ENCODE measurements around the gene ANGPTL1. TPM values are rescaled to one million over a fixed set of nuclear protein-coding genes. Genes with fewer than 3 reads are reported as not detected.

ANGPTL1 gene, protein sequence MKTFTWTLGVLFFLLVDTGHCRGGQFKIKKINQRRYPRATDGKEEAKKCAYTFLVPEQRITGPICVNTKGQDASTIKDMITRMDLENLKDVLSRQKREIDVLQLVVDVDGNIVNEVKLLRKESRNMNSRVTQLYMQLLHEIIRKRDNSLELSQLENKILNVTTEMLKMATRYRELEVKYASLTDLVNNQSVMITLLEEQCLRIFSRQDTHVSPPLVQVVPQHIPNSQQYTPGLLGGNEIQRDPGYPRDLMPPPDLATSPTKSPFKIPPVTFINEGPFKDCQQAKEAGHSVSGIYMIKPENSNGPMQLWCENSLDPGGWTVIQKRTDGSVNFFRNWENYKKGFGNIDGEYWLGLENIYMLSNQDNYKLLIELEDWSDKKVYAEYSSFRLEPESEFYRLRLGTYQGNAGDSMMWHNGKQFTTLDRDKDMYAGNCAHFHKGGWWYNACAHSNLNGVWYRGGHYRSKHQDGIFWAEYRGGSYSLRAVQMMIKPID
- total RNA-seq (2014; rRNA removed; shearing (Covaris generic)) (not detected in 2 replicates), polyA plus RNA-seq (2016; fragmentation: Nextera tagmentation; extraction: Ambion mirVana) (0.19 and 0.58 TPM in 2 replicates)
- long read RNA-seq = 0 reads

DNA sequence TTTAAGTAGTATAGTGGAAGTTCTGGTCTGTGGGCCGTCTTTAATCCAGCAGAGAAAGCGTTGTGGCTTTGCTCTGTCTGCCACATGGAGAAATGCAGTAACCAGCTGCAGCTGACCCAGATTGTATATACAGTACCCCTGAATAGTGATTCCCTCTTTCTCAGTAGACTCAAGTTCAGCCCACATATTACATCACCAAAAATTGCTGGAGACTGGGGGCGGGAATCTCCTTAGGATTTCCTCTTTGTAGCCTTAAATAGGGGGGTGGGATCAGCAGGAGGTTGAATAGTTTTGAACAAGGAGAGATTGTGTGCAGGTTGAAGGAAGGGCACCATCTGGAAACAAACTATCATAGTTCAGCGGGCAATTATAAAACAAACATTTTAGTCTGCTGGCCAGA, at the start of gene ANGPTL1:
TSS of gene ANGPTL1 (minus strand) at position 134 of the 400 bp plus-strand sequence. CDS start 5,301 bp downstream, outside the sequence.
- no peak within 1 kb of the TSS for H2AFZ ChIP-seq
- H3K4me2 ChIP-seq = 0 out of 2 replicates have a peak within 1 kb of the TSS, but pooled peaks have one; percentile 1
- H4K20me1 ChIP-seq (replicated peaks; ENCODE audit: insufficient read depth) = no peaks in the 10 kb centered on the region
- no peaks in the 10 kb centered on the region for H3K36me3 ChIP-seq (ENCODE audit: insufficient read depth)
- H3K27me3 Mint-ChIP-seq (ENCODE audit: insufficient read depth, low read depth, poor library complexity) = no peaks in the 10 kb centered on the region
- H3K4me3 ChIP-seq = no peak within 1 kb of the TSS
- H3K4me1 Mint-ChIP-seq = peaks cover 29% of the 10 kb centered on the region
- H3K36me3 Mint-ChIP-seq (ENCODE audit: low read depth) = no peaks in the 10 kb centered on the region
- no peak within 1 kb of the TSS; the same call in 1 of the 2 replicates for H3K27ac ChIP-seq (ENCODE audit: low read depth)
- H3F3A ChIP-seq (replicated peaks; ENCODE audit: low read depth) = no peaks in the 10 kb centered on the region
- no peaks in the 10 kb centered on the region for H3K79me2 ChIP-seq (replicated peaks; ENCODE audit: insufficient read depth)
- H3K4me3 Mint-ChIP-seq = peak within 1 kb of the TSS; percentile 7; the same call in 1 of the 3 replicates
- H3K27ac Mint-ChIP-seq = peak within 1 kb of the TSS; percentile 85
- peak; percentile 58 for ATAC-seq
- no peak for TF ChIP-seq ZNF114 (CRISPR knock-in tag; IDR thresholded peaks at IDR 0.05)
- no peak for TF ChIP-seq NANOG (IDR thresholded peaks at IDR 0.05; ENCODE audit: borderline replicate concordance)
- TF ChIP-seq, protein P1, sequence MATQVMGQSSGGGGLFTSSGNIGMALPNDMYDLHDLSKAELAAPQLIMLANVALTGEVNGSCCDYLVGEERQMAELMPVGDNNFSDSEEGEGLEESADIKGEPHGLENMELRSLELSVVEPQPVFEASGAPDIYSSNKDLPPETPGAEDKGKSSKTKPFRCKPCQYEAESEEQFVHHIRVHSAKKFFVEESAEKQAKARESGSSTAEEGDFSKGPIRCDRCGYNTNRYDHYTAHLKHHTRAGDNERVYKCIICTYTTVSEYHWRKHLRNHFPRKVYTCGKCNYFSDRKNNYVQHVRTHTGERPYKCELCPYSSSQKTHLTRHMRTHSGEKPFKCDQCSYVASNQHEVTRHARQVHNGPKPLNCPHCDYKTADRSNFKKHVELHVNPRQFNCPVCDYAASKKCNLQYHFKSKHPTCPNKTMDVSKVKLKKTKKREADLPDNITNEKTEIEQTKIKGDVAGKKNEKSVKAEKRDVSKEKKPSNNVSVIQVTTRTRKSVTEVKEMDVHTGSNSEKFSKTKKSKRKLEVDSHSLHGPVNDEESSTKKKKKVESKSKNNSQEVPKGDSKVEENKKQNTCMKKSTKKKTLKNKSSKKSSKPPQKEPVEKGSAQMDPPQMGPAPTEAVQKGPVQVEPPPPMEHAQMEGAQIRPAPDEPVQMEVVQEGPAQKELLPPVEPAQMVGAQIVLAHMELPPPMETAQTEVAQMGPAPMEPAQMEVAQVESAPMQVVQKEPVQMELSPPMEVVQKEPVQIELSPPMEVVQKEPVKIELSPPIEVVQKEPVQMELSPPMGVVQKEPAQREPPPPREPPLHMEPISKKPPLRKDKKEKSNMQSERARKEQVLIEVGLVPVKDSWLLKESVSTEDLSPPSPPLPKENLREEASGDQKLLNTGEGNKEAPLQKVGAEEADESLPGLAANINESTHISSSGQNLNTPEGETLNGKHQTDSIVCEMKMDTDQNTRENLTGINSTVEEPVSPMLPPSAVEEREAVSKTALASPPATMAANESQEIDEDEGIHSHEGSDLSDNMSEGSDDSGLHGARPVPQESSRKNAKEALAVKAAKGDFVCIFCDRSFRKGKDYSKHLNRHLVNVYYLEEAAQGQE (IDR thresholded peaks at IDR 0.05; ENCODE audit: unreplicated experiment) = no peak
- no peak for TF ChIP-seq ZNF331 (CRISPR knock-in tag; IDR thresholded peaks at IDR 0.05; ENCODE audit: low read depth)
- no peak for TF ChIP-seq EZH2 (IDR thresholded peaks at IDR 0.05; ENCODE audit: low read depth, unreplicated experiment)
- TF ChIP-seq, protein P2, sequence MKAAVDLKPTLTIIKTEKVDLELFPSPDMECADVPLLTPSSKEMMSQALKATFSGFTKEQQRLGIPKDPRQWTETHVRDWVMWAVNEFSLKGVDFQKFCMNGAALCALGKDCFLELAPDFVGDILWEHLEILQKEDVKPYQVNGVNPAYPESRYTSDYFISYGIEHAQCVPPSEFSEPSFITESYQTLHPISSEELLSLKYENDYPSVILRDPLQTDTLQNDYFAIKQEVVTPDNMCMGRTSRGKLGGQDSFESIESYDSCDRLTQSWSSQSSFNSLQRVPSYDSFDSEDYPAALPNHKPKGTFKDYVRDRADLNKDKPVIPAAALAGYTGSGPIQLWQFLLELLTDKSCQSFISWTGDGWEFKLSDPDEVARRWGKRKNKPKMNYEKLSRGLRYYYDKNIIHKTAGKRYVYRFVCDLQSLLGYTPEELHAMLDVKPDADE (IDR thresholded peaks at IDR 0.05) = no peak
- no peak for TF ChIP-seq JUNB (IDR thresholded peaks at IDR 0.05; ENCODE audit: unreplicated experiment)
- no peak for TF ChIP-seq POLR2AphosphoS5 (IDR thresholded peaks at IDR 0.05; ENCODE audit: low read depth)
- no peak for TF ChIP-seq STAT1 (IDR thresholded peaks at IDR 0.05; ENCODE audit: unreplicated experiment)
- TF ChIP-seq EZH2phosphoT487 (IDR thresholded peaks at IDR 0.05; ENCODE audit: unreplicated experiment) = no peak
- H3K9me3 Mint-ChIP-seq = no peaks in the 10 kb centered on the region
- peak; percentile 38 for DNase-seq (ENCODE audit: low spot score)
- no peaks in the 10 kb centered on the region for H3K9me2 ChIP-seq (ENCODE audit: insufficient read depth)
- H3K4me1 ChIP-seq (ENCODE audit: insufficient read depth) = peaks cover 30% of the 10 kb centered on the region
- H3K27me3 ChIP-seq (ENCODE audit: insufficient read depth) = no peaks in the 10 kb centered on the region

Data from GM23338 (cell line).